Measurements from ENCODE around the gene NBAS. TPM values are rescaled to one million over a fixed set of nuclear protein-coding genes. Genes with fewer than 3 reads are reported as not detected.
A peak's percentile ranks its signal among the peaks of the same experiment; 100 is the strongest.

Gene NBAS
- total and polyA plus RNA-seq, 9 of the 15 experiments (the other 6 are each of a cell fraction or from before 2014, with no cell fraction given) = 15.3 to 94.4 (median 69.9) TPM

DNA sequence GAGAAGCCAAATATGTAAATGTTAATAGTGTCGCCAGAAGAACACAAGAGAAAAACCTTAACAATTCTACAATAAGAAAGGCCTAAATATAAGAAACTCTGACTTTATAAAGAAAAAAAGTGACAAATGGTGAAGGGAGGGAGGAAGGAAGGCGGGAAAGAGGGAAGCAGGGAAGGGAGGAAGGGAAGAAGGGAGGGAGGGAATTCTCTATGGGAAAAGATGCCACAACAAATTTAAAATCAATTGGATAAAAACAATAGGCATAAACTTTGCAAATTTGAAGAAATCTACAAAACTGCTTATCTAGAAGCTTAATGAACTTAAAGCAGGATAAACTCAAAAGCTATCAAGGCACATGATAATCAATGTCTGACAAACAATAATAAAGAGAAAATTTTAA lies 16.9 kb downstream of the NBAS start (continued):
- TF ChIP-seq, protein P1, sequence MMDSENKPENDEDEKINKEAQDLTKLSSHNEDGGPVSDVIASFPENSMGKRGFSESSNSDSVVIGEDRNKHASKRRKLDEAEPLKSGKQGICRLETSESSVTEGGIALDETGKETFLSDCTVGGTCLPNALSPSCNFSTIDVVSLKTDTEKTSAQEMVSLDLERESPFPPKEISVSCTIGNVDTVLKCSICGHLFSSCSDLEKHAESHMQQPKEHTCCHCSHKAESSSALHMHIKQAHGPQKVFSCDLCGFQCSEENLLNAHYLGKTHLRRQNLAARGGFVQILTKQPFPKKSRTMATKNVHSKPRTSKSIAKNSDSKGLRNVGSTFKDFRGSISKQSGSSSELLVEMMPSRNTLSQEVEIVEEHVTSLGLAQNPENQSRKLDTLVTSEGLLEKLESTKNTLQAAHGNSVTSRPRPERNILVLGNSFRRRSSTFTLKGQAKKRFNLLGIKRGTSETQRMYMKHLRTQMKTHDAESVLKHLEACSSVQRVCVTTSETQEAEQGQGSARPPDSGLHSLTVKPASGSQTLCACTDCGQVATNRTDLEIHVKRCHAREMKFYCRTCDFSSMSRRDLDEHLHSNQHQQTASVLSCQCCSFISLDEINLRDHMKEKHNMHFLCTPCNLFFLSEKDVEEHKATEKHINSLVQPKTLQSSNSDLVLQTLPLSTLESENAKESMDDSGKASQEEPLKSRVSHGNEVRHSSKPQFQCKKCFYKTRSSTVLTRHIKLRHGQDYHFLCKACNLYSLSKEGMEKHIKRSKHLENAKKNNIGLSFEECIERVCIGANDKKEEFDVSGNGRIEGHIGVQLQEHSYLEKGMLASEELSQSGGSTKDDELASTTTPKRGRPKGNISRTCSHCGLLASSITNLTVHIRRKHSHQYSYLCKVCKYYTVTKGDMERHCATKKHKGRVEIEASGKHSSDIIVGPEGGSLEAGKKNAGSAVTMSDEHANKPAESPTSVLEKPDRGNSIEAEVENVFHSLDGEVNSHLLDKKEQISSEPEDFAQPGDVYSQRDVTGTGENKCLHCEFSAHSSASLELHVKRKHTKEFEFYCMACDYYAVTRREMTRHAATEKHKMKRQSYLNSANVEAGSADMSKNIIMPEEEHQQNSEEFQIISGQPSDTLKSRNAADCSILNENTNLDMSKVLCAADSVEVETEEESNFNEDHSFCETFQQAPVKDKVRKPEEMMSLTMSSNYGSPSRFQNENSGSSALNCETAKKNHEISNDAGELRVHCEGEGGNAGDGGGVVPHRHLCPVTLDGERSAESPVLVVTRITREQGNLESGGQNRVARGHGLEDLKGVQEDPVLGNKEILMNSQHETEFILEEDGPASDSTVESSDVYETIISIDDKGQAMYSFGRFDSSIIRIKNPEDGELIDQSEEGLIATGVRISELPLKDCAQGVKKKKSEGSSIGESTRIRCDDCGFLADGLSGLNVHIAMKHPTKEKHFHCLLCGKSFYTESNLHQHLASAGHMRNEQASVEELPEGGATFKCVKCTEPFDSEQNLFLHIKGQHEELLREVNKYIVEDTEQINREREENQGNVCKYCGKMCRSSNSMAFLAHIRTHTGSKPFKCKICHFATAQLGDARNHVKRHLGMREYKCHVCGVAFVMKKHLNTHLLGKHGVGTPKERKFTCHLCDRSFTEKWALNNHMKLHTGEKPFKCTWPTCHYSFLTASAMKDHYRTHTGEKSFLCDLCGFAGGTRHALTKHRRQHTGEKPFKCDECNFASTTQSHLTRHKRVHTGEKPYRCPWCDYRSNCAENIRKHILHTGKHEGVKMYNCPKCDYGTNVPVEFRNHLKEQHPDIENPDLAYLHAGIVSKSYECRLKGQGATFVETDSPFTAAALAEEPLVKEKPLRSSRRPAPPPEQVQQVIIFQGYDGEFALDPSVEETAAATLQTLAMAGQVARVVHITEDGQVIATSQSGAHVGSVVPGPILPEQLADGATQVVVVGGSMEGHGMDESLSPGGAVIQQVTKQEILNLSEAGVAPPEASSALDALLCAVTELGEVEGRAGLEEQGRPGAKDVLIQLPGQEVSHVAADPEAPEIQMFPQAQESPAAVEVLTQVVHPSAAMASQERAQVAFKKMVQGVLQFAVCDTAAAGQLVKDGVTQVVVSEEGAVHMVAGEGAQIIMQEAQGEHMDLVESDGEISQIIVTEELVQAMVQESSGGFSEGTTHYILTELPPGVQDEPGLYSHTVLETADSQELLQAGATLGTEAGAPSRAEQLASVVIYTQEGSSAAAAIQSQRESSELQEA (IDR thresholded peaks at IDR 0.05; ENCODE audit: low read depth) = no peak

DNA sequence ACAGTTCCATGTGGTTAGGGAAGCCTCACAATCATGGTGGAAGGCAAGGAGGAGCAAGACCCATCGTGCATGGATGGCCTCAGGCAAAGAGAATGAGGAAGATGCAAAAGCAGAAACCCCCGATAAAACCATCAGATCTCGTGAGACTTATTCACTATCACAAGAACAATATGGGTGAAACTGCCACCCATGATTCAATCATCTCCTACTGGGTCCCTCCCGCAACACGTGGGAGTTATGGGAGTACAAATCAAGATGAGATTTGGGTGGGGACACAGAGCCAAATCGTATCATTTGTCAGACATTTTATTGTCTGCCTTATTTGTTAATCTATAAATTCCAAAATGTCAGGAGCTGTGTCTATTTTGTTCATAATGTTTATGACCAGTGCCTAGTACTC lies 17.6 kb downstream of the NBAS start:
- Histone ChIP-seq H3K27me3 (ENCODE audit: control insufficient read depth in 2 of 2, insufficient read depth in 2 of 2, low read length in 2 of 2) (no peaks in the 10 kb centered on the region), H3K9me1 (ENCODE audit: control insufficient read depth, insufficient read depth, low read length) (no peaks in the 10 kb centered on the region), H4K20me1 (replicated peaks; ENCODE audit: control insufficient read depth, insufficient read depth, low read length) (no peaks in the 10 kb centered on the region), H3K36me3 (ENCODE audit: control insufficient read depth, insufficient read depth, low read length) (peaks cover 77% of the 10 kb centered on the region), H3K9me3 (replicated peaks; ENCODE audit: control insufficient read depth, insufficient read depth, low read depth, low read length) (peaks cover 2% of the 10 kb centered on the region; the same call in 1 of the 2 replicates), H3K4me3 (no peak overlapping the region), H3K9ac (ENCODE audit: insufficient read depth in 1 of 2, low read depth in 2 of 2, low read length in 2 of 2) (no peak overlapping the region), H3K27ac (ENCODE audit: extremely low read depth, low read depth, low read length) (no peak overlapping the region), H3K4me1 (replicated peaks in 1 of 2; ENCODE audit: control insufficient read depth in 2 of 2, insufficient read depth in 2 of 2, low read length in 2 of 2) (peaks cover 0 to 11% of the 10 kb centered on the region in 2 experiments; a peak in 2 of 5 replicates), H3K4me2 (ENCODE audit: insufficient read depth, low read length) (no peak overlapping the region), H2AFZ (ENCODE audit: low read depth, low read length) (no peak overlapping the region), H3K79me2 (ENCODE audit: control insufficient read depth, insufficient read depth, low read length) (peaks cover 75% of the 10 kb centered on the region)
- in situ Hi-C loops (cut with MboI) = no loop called here
- no peak for FAIRE-seq
- ChIA-PET CTCF (ENCODE audit: low intra/inter-chr PET ratio) (no interaction called here), POLR2A (interaction anchor here (1.1 to 2.0 kb wide), 2 partner anchors 9 to 10 kb away, joined by 5 to 9 read pairs; no protein-coding TSS in a partner anchor)
- WGBS (ENCODE audit: insufficient coverage, low coverage, missing lambda C conversion rate) = 76% methylated on average over 6 of the region's 6 CpGs
- DNase-seq (ENCODE audit: extremely low read depth in 1 of 4, low spot score in 3 of 4) = peak in 1 of 4 experiments; percentile 24
- ATAC-seq = no peak
- no TSS peak for BruUV-seq (replicated peaks)
- intact Hi-C loops (cut with micrococcal nuclease) = no loop called here
- TF ChIP-seq, protein P2, sequence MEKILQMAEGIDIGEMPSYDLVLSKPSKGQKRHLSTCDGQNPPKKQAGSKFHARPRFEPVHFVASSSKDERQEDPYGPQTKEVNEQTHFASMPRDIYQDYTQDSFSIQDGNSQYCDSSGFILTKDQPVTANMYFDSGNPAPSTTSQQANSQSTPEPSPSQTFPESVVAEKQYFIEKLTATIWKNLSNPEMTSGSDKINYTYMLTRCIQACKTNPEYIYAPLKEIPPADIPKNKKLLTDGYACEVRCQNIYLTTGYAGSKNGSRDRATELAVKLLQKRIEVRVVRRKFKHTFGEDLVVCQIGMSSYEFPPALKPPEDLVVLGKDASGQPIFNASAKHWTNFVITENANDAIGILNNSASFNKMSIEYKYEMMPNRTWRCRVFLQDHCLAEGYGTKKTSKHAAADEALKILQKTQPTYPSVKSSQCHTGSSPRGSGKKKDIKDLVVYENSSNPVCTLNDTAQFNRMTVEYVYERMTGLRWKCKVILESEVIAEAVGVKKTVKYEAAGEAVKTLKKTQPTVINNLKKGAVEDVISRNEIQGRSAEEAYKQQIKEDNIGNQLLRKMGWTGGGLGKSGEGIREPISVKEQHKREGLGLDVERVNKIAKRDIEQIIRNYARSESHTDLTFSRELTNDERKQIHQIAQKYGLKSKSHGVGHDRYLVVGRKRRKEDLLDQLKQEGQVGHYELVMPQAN (IDR thresholded peaks at IDR 0.05; ENCODE audit: borderline replicate concordance) = no peak
- TF ChIP-seq JUN (IDR thresholded peaks at IDR 0.05; ENCODE audit: borderline replicate concordance, low read depth, low read length) (no peak), JUN (CRISPR knock-in tag; IDR thresholded peaks at IDR 0.05; ENCODE audit: borderline replicate concordance) (no peak), CC2D1A (IDR thresholded peaks at IDR 0.05) (peak; percentile 88), CBFA2T3 (IDR thresholded peaks at IDR 0.05) (peak; percentile 24; the same call in 1 of the 2 replicates), ZFP30 (CRISPR knock-in tag; IDR thresholded peaks at IDR 0.05; ENCODE audit: borderline replicate concordance) (no peak), NCOA6 (IDR thresholded peaks at IDR 0.05) (no peak), FOXM1 (IDR thresholded peaks at IDR 0.05; ENCODE audit: low read depth) (peak; percentile 46; the same call in 1 of the 2 replicates), FOXM1 (CRISPR knock-in tag; IDR thresholded peaks at IDR 0.05; ENCODE audit: low read depth) (no peak)

Data from K562 (cell line).